HG03378 (cell line): ENCODE measurements around the gene DAPK1.

ENCODE experiments used
- ATAC-seq: cut with Tn5 transposase; IDR thresholded peaks from one replicate; pipeline ENCODE4 v1.9.1; 2021; ENCODE audit warnings: mild to moderate bottlenecking, moderate library complexity; ENCODE audit not compliant: unreplicated experiment

The DAPK1 gene

DNA sequence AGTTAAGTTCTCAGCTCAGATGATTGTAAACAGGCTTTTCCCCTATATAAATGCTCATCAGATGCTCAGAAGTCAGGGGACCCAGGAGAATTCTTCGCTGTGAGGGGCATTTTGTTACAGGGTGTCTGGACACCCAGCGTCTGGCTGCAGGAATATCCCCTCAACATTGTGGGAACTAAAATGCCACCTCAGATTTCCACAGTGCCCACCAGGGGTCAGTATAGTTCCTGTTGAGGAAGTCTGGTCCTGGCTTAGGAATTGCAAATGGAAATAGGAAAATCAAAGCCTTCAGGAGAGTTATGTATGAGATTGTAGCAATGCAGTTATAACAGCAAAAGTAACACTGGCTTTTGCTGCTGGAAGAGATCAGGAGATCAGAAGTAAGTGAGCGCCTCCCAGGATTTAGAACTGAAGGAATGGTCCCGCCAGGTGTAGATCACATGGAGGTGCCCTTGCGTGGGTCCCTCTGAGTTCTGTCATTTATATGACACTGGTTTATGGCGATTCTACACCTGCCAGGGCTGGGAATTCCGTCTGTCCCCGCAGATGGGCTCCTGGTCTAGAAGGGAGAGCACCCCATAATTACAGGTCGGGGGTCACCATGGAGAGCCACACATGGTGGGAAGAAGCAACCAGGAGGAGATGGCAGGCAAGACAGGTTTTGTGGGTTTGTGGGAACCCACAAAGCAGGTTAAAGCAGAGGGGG lies 181.1 kb downstream of the DAPK1 start:
- ATAC-seq = no peak

DNA sequence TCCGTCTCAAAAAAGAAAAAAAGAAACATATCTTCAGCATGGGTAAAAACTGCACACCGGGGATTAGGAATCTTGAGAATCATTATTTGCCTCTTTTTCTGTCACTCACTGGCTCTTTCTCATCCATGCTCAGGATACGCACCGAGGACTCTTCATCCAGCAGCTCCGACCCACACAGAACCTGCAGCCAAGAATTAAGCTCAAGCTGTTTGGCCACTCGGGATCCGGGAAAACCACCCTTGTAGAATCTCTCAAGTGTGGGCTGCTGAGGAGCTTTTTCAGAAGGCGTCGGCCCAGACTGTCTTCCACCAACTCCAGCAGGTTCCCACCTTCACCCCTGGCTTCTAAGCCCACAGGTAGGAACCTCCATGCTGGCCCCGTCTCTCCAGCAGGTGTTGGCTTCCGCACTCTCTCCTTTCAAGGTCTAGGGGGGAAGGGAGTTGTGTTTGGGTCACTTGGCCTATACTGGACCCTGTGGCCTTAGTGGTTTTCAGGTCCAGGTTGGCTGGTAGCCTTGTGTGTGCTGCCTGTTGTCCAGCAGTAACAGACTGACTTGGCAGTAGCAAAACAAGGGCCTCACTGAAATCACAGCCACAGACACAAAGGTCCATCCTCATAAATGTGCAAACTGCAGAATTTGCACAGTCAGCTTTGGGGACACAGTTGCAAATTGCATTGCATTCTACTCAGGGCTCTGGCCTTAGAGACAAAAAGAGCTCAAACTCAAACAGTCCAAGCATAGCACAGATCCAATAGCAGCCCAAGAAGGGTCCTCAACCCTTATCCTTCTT lies 183.8 kb downstream of the DAPK1 start:
- no peak for ATAC-seq

DNA sequence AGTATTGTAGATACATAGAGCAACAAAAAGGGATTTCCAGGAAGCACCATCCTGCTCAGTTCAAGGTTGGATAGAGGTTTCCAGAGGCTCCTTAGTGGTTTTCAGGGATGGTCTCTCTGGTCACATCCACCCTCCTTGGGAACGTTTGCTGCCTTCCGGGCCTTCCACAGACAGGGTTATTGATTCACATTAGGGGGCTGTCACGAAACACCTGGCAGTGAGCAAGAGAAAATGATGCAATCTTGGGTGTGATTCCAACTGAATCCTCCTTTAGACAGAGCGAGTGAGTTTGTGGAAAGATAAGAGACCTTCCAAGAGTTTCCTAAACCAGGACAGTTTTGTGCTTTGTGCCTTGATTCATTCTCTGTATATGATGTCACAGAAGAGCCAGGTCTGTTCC lies 184.4 kb downstream of the DAPK1 start:
- no peak for ATAC-seq

DNA sequence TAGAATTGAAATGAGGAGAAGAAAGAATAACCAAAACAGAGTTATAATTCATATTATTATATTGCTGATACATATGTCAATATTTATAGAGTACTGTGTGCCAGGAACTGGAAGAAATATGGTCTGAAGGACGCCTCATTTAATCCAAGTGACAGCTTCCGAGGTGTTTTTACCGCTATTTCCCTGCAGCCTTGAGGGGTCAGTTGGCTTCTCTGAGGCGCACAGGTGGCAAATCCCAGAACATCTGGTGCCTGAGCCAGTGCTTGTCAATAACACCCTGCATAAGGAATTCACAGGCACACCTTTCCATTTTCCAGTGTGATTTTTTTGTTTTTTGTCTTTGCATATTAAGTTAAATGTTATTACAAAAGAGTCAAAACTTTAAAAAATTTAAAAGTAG lies 185.0 kb downstream of the DAPK1 start:
- no peak for ATAC-seq

DNA sequence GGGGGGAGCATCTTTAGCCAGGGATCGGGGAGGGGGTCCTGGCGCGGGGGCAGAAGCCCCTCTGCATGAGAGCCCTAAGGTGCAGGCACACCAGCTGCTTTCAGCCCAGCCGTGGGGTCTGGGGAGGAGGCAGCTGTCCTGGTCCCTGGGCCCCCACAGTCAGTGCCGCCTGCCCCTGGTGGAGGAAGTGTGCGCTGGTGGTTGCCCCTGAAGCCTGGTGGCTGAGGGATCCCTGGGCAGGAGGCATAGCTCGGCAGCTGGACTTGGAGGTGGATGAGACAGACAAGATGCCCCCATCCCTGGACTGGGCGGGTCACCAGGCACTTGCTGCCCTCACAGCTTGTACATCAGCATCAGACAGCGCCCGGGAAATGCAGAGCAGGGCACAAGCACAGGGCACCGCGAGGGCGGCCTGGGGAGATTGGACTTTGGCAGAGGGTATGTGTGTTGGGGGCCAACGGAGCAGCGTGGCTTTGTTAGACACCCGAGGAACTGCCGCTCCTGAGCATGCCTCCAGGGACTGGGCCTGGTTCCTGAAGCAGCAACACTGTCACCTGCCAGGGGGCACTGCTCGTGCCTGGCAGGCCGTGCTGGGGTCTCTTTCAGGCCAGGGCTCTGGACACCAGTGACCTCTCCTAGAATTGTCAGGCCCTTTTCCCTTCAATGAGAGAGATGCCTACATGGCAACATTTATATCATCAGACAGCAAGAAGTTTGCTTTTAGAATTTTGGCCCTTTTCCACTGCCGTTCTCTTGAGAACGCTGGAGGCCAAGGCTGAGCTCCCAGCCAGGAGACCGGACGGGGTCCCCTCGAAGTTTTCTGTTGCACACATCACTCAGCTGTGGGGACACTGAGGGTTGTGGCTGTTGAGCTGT lies 186.3 kb downstream of the DAPK1 start:
- ATAC-seq = no peak

DNA sequence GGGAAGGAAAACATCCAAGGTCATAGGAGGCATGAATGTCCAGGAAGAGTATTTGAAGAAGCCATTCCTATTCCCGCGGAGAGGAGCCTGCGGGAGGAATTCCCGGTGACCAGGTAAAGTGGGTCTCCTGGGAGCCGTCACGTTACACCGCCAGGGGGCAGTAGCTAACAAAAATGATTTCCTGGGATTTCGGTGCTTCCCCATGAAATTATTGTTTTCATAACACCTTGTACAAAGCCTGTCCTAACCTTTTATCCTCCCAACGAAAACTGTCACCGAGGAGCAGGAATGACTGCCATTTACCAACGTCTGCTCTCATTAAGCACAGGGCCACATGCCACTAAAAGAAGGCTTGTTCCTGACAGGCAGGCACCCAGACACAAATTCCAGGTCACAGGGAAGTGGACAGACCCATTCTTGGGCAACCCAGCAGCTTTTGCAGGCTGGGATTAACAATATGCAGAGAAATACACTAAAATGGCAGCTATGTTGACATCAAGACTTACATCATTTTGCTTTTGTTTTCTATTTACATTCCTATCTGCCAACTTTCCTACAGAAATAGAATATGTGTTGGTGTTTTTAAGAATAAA lies 187.1 kb downstream of the DAPK1 start:
- no peak for ATAC-seq

- ATAC-seq = no peak
Observed at GRCh38 chr9:87685441-87685840, 187.8 kb downstream of the DAPK1 start.

DNA sequence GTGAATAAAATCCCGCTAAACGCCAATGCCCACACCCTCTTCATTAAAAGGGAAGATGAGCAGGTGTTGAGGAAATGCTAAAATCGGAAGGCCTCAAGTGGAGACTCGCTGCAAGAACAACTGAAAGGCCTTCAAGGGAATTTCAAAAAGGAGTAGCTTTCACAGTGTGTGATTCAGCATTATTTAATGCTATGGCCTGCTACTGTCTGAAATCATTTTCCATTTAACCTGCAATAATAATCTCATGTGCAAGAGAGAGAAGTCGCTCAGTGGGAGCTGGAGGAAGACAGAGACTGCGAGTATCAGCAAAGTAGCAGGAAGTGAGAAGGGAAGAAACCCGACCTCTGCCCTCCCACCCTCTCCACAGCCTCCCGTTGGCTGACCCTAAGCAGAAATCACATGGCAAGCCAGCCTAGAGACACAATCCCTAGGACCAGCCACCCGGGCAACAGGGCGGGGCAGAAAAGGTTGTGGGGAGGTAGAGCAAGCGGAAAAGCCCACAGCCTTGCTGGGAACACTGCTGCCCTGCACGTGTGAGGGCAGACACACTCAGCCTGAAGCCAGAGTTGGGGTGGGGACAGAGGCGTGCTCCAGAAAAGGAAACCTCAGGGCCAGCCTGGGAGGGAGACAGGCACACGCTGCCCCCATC lies 188.3 kb downstream of the DAPK1 start:
- ATAC-seq = no peak

DNA sequence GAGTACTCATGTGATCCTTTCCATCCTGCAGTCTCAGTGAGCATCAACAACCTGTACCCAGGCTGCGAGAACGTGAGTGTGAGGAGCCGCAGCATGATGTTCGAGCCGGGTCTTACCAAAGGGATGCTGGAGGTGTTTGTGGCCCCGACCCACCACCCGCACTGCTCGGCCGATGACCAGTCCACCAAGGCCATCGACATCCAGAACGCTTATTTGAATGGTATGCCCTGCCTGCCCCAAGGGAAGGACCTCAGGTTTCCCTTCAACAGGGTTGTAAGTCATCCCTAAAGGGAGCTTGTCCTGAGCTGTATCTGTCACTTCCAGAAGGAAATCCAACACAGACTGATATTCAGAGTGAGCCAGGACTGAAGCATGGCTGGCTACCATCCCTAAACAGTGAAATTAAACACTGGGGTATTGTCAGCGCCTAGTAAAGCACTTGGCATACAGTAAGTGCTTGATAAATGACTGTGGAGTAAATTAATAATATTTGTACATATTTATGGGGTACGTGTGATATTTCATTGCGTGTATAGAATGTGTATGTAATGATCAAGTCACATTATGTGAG lies 188.9 kb downstream of the DAPK1 start:
- no peak for ATAC-seq

GRCh38 chr9:87687207-87687606 lies 189.5 kb downstream of the DAPK1 start:
- ATAC-seq = no peak

DNA sequence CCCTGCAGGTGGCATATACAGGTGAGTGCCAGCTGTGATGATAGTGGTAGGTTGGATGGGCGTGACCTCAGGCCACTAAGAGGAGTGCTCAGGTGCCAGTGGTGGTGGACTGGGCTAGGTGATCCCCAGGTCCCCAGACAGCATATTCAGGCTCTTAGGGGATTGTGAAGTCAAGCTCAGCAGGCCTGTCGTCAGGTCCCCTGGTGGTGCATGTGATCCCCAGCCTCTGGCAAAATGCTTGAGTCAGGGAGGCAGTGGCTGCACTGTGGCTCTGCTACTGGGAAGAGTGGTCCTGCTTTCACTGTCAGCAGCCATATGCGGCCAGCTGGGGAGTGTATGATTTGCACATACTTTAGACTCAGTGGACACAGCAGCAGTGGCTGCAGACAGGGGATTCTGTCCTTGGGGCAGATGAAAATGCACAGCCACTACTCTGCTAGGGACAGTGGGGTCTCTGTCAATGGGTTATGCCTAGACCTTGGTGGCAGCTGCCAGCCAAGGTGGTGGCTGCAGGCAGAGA lies 196.6 kb downstream of the DAPK1 start:
- ATAC-seq = no peak

DNA sequence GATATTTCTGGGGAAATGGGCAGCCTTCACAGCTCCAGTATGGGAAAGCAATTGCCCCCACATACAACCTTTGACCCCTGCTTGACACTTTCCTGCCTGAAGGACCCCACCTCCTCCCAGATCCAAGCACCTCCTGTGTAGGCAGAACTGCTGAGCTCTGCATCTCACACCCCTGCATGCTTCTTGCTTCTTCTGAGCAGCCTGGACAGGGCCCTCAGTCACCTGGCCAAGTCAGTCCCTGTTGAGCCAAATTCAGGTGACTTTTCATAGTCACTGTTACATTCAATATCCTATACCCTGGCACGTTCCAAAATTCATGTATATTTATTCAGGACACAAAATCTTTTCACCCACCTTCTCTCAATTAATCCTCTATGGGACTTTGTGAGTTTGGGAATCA lies 197.9 kb downstream of the DAPK1 start:
- no peak for ATAC-seq

DNA sequence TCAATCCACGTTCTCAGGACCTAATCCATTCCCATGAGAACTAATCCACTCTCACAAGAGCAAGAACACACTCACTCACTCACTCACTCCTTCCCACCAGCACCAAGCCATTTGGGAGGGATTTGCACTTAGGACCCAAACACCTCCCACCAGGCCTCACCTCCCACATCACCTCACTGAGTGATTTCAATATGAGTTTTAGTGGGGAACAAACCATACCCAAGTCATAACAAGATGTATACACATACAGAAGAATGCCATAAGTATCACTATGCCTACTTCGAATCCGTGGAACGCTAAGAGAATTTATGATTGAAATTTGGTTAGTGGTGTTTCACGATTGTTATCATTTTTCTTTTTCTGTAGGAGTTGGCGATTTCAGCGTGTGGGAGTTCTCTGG lies 199.0 kb downstream of the DAPK1 start:
- no peak for ATAC-seq

- no peak for ATAC-seq
Observed at GRCh38 chr9:87698069-87698809, 200.6 kb downstream of the DAPK1 start.

DNA sequence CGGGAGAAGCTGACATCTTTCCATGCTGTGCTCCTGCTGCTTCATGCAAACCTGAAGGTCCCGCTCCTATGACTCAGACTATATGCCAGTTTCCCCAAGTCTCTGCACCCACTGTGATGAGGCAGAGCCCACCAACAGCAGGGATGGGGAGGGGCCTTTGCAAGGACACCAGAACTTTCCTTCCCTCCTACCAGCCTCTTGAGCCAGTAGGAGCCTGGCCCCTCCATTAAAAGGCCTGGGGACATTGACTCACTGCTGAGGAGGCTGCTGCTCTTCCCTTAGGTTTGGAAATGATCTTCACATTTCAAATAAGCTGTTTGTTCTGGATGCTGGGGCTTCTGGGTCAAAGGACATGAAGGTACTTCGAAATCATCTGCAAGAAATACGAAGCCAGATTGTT lies 202.2 kb downstream of the DAPK1 start:
- no peak for ATAC-seq

GRCh38 chr9:87701491-87701890 lies 203.8 kb downstream of the DAPK1 start:
- ATAC-seq = no peak

DNA sequence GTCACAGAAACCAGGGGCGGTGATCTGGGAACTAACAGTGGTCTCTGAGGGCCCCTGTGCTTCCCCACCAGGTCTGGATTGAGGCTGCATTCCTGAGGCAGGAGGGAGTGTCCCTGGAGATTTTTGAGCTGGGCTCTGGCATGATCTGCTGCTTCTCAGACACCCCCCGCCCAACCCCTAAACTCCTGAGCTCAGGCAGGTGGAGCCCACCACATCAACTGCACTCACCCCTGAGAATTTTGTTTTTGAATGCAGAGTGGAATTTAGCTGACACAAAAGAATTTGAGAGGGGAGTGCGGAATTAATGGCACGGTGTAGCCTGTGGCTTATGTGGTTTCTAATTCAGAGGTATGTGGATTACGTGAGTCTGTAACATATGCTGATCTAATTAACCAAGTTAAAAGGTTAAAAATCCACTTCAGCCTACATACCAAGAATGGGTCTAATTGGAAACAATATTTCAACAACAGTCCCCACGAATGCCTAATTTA lies 204.3 kb downstream of the DAPK1 start:
- ATAC-seq = no peak

- no peak for ATAC-seq
Observed at GRCh38 chr9:87702921-87703320, 205.3 kb downstream of the DAPK1 start.

GRCh38 chr9:87703636-87704276 lies 206.1 kb downstream of the DAPK1 start:
- ATAC-seq = no peak
